ENCODE data around the gene SERTM1.

- TF ChIP-seq EZH2 (IDR thresholded peaks at IDR 0.05; ENCODE audit: insufficient read depth, poor library complexity, severe bottlenecking), result no peak
- no peak for TF ChIP-seq EZH2phosphoT487 (IDR thresholded peaks at IDR 0.05; ENCODE audit: insufficient read depth, low read depth)
Measured at GRCh38 chr13:36666477-36667229, 7.2 kb upstream of the SERTM1 start.

Data from GM23248 (cell line).